Testis (tissue), 2 donors: ENCODE results near the gene UTP11.

Experiments used
- CTCF ChIP-seq, 3 experiments: fragments of 450-650 bp in 2 of 3; fragments of 200-600 bp in 1 of 3; sonication (generic) in 1 of 3; IDR thresholded peaks; one replicate each; pipeline ENCODE4 v1.5.1; 2016 to 2019; ENCODE audit warnings: antibody characterized with exemption in 3 of 3, mild to moderate bottlenecking in 2 of 3, moderate library complexity in 1 of 3
- POLR2A ChIP-seq: fragments of 450-650 bp; IDR thresholded peaks from one replicate; pipeline ENCODE4 v1.6.1; 2017; ENCODE audit warnings: antibody characterized with exemption, mild to moderate bottlenecking, moderate library complexity

- TF ChIP-seq CTCF (IDR thresholded peaks at IDR 0.05) (no peak), POLR2A (no peak)
Observed at GRCh38 chr1:37983546-37983945, 29.0 kb upstream of the UTP11 start.
